Caco-2 (cell line): ENCODE results near the gene DTX3. TPM values are rescaled to one million over a fixed set of nuclear protein-coding genes. Genes with fewer than 3 reads are reported as not detected.
A peak's percentile ranks its signal among the peaks of the same experiment; 100 is the strongest.

Experiments
- BruUV-seq: library from RNA; stranded (reverse); fragments of 400-500 nt; replicated peaks from 2 replicates; lab custom pipeline; 2021; lab: Mats Ljungman, UMichigan
- CTCF ChIA-PET: fragments of 300-600 bp; sonication (Branson Sonifier 250); formaldehyde crosslinking; loops from one replicate; lab custom pipeline; 2022; ENCODE audit warnings: antibody characterized with exemption; lab: Charles Lee
- POLR2A ChIA-PET: fragments of 300-600 bp; sonication (Branson Sonifier 250); formaldehyde crosslinking; loops from one replicate; lab custom pipeline; 2022; ENCODE audit warnings: antibody characterized with exemption; lab: Charles Lee
- DNase-seq, 2 experiments: peaks; one replicate each; pipeline versions ENCODE4 v3.0.0 to v3.0.0-alpha.2; 2020 to 2022
- H3K27me3 ChIP-seq: replicated peaks from 2 replicates; pipeline ENCODE4 v1.6.0; 2011; ENCODE audit warnings: low read length; ENCODE audit not compliant: control insufficient read depth, insufficient read depth
- H3K36me3 ChIP-seq: 2 replicates; pipeline ENCODE4 v1.5.1; 2011; ENCODE audit warnings: low read length; ENCODE audit not compliant: control insufficient read depth, insufficient read depth
- H3K4me1 ChIP-seq: fragments of 250-450 bp; sonication (Bioruptor Pico); 2 replicates; pipeline ENCODE4 v1.5.1; 2020; ENCODE audit warnings: mild to moderate bottlenecking
- H3K4me3 ChIP-seq: 2 replicates; pipeline ENCODE4 v1.5.1; 2011; ENCODE audit warnings: low read depth, mild to moderate bottlenecking, control low read depth, low read length
- H3K9me3 ChIP-seq: fragments of 250-450 bp; sonication (Bioruptor Pico); 2 replicates; pipeline ENCODE4 v1.5.1; 2020; ENCODE audit warnings: mild to moderate bottlenecking, moderate library complexity
- H3K27ac Mint-ChIP-seq: one replicate; pipeline ENCODE4 v1.8.0; 2022; ENCODE audit warnings: mixed read lengths; ENCODE audit not compliant: unreplicated experiment
- H3K27me3 Mint-ChIP-seq: one replicate; pipeline ENCODE4 v1.8.0; 2022; ENCODE audit warnings: mixed read lengths; ENCODE audit not compliant: insufficient read depth, unreplicated experiment
- H3K36me3 Mint-ChIP-seq: one replicate; pipeline ENCODE4 v1.8.0; 2022; ENCODE audit warnings: mild to moderate bottlenecking, mixed read lengths; ENCODE audit not compliant: insufficient read depth, unreplicated experiment
- H3K4me1 Mint-ChIP-seq: one replicate; pipeline ENCODE4 v1.8.0; 2022; ENCODE audit warnings: low read depth, mixed read lengths; ENCODE audit not compliant: unreplicated experiment
- H3K4me3 Mint-ChIP-seq: one replicate; pipeline ENCODE4 v1.8.0; 2022; ENCODE audit warnings: mild to moderate bottlenecking, moderate library complexity, mixed read lengths; ENCODE audit not compliant: unreplicated experiment
- H3K9me3 Mint-ChIP-seq: one replicate; pipeline ENCODE4 v1.8.0; 2022; ENCODE audit warnings: mixed read lengths; ENCODE audit not compliant: unreplicated experiment
- intact Hi-C: fragments of 100-400 bp; cut with micrococcal nuclease; formaldehyde crosslinking; loops from one replicate; pipeline ENCODE4 v1.10.0; 2022; ENCODE audit not compliant: unreplicated experiment
- total RNA-seq: library from RNA; stranded (reverse); gene quantifications from 2 replicates; pipeline ENCODE4 v1.2.3, GENCODE V29; 2022
- TF ChIP-seq, protein P1 (sequence below), 2 experiments: fragments of 200-600 bp in 1 of 2; IDR thresholded peaks; 1 replicate in 1 of 2; 2 replicates in 1 of 2; pipeline versions ENCODE4 v1.5.1 to v1.8.0; 2011 to 2022; ENCODE audit warnings: antibody characterized with exemption in 1 of 2, control low read depth in 1 of 2, inconsistent platforms in 1 of 2, low read depth in 1 of 2, low read length in 1 of 2, mild to moderate bottlenecking in 1 of 2, moderate library complexity in 1 of 2; ENCODE audit not compliant: insufficient read depth in 1 of 2, severe bottlenecking in 1 of 2, unreplicated experiment in 1 of 2

DTX3 gene
- total RNA-seq, 1 experiment from 2014 or later = 20.4 TPM

DNA sequence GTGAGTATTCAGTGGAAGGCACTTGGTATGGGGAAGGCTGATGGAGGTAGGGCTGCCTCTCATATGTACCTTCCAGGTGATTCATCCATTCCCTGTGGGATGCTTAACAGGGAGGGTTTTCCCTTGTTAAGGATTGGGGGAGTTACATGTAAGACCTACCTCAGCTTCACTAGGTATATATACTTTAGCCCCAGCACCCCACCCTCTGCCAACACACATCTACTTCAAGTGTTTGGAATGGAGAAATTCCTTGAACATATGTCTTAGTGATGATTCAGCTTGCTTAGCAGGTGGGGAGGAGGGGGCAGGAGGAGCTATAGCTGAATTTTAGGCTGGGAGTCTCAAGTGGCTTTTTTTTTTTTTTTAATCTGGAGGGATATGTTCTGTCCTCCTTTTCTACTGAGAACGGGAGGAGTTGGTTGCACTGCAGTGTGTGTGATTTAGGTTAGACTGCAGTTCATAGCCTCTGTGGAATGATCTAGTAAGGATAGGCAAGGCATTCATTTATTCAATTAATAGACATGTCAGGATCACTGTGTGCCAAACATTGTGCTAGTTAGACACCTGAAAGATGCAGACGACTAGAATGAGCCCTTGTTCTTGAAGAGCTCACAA is 12.0 kb upstream of the DTX3 start:
- H3K4me3 Mint-ChIP-seq = peak overlapping the region; percentile 90
- DNase-seq = no peak
- no peaks in the 10 kb centered on the region for H3K27me3 Mint-ChIP-seq
- BruUV-seq = no TSS peak
- H3K36me3 Mint-ChIP-seq = peaks cover 34% of the 10 kb centered on the region
- no peaks in the 10 kb centered on the region for H3K9me3 ChIP-seq
- peak overlapping the region; percentile 80; the same call in 1 of the 2 replicates for H3K4me3 ChIP-seq
- no peak overlapping the region for H3K27ac Mint-ChIP-seq
- CTCF ChIA-PET = interaction anchor here (1.3 to 1.8 kb wide), 3 partner anchors 10 to 11 kb away, joined by 6 to 12 read pairs (median 7); no protein-coding TSS in a partner anchor
- H3K9me3 Mint-ChIP-seq = no peaks in the 10 kb centered on the region
- intact Hi-C loops = no loop called here
- no peaks in the 10 kb centered on the region; the same call in 1 of the 2 replicates for H3K36me3 ChIP-seq
- POLR2A ChIA-PET = no interaction called here
- peaks cover 19% of the 10 kb centered on the region for H3K4me1 Mint-ChIP-seq
- no peaks in the 10 kb centered on the region for H3K27me3 ChIP-seq
- TF ChIP-seq, protein P1, sequence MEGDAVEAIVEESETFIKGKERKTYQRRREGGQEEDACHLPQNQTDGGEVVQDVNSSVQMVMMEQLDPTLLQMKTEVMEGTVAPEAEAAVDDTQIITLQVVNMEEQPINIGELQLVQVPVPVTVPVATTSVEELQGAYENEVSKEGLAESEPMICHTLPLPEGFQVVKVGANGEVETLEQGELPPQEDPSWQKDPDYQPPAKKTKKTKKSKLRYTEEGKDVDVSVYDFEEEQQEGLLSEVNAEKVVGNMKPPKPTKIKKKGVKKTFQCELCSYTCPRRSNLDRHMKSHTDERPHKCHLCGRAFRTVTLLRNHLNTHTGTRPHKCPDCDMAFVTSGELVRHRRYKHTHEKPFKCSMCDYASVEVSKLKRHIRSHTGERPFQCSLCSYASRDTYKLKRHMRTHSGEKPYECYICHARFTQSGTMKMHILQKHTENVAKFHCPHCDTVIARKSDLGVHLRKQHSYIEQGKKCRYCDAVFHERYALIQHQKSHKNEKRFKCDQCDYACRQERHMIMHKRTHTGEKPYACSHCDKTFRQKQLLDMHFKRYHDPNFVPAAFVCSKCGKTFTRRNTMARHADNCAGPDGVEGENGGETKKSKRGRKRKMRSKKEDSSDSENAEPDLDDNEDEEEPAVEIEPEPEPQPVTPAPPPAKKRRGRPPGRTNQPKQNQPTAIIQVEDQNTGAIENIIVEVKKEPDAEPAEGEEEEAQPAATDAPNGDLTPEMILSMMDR (IDR thresholded peaks at IDR 0.05; ENCODE audit: insufficient read depth in 1 of 2, low read depth in 1 of 2, low read length in 1 of 2, severe bottlenecking in 1 of 2, unreplicated experiment in 1 of 2) = no peak
- peaks cover 18% of the 10 kb centered on the region for H3K4me1 ChIP-seq

DNA sequence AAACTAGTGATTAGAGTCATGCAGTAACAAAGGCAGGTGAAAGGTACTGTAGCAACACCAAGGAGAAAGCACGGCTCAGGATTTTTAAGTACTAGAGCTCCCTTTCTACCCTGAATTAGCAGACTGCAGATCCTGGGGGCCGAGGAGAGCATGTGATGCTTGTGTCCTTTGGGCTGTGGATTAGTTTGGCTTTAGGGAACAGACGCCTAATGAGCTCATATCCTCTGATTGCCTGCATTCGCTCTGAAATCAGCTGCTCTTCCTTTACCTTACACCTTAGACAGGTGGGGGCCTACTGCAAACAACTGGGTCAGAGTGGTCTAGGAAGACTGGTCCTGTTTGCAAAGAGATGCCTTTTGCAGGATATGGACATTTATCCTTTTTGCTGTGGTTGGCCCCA is 11.4 kb upstream of the DTX3 start:
- DNase-seq = no peak
- no peaks in the 10 kb centered on the region for H3K9me3 Mint-ChIP-seq
- no peaks in the 10 kb centered on the region; the same call in 1 of the 2 replicates for H3K36me3 ChIP-seq
- ChIA-PET CTCF (interaction anchor here (1.8 kb wide), 1 partner anchor 10 kb away, joined by 12 read pairs; no protein-coding TSS in a partner anchor), POLR2A (no interaction called here)
- H3K36me3 Mint-ChIP-seq = peaks cover 39% of the 10 kb centered on the region
- no peaks in the 10 kb centered on the region for H3K9me3 ChIP-seq
- BruUV-seq = no TSS peak
- no peaks in the 10 kb centered on the region for H3K27me3 ChIP-seq
- no peaks in the 10 kb centered on the region for H3K27me3 Mint-ChIP-seq
- H3K4me1 Mint-ChIP-seq = peaks cover 19% of the 10 kb centered on the region
- TF ChIP-seq, protein P1 (IDR thresholded peaks at IDR 0.05; ENCODE audit: insufficient read depth in 1 of 2, low read depth in 1 of 2, low read length in 1 of 2, severe bottlenecking in 1 of 2, unreplicated experiment in 1 of 2) = no peak
- peaks cover 18% of the 10 kb centered on the region for H3K4me1 ChIP-seq
- H3K4me3 Mint-ChIP-seq = no peak overlapping the region
- intact Hi-C loops = no loop called here
- no peak overlapping the region for H3K4me3 ChIP-seq
- H3K27ac Mint-ChIP-seq = no peak overlapping the region

DNA sequence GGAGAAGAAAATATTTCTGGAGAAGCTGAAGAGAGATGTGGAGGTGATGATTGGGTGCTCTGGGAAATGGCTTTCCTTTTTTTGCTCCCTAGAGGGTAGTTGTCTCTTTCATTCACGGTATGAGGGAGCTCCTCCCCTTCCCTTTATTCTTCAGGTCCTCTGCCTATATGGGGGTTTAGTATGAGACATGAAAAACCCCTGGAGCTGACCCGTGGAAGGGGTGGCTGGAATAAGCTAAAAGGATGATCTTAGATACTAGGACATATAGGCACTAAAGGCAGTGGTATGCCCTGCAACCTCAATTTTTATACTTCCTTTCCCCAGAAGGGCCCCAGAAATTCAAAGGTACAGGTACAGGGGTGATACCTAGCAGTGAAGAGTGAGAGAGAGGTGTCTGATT is 4.2 kb upstream of the DTX3 start:
- no peaks in the 10 kb centered on the region for H3K9me3 ChIP-seq
- Mint-ChIP-seq H3K27ac (no peak overlapping the region), H3K4me1 (peaks cover 7% of the 10 kb centered on the region), H3K9me3 (no peaks in the 10 kb centered on the region), H3K27me3 (no peaks in the 10 kb centered on the region), H3K36me3 (peaks cover 43% of the 10 kb centered on the region), H3K4me3 (no peak overlapping the region)
- intact Hi-C loops = no loop called here
- no peaks in the 10 kb centered on the region for H3K27me3 ChIP-seq
- H3K4me3 ChIP-seq = no peak overlapping the region
- ChIA-PET POLR2A (no interaction called here), CTCF (interaction anchor here (1.9 kb wide), 1 partner anchor 17 kb away, joined by 5 read pairs; no protein-coding TSS in a partner anchor)
- H3K4me1 ChIP-seq = peaks cover 11% of the 10 kb centered on the region
- no TSS peak for BruUV-seq
- TF ChIP-seq, protein P1 (IDR thresholded peaks at IDR 0.05; ENCODE audit: insufficient read depth in 1 of 2, low read depth in 1 of 2, low read length in 1 of 2, severe bottlenecking in 1 of 2, unreplicated experiment in 1 of 2) = no peak
- H3K36me3 ChIP-seq = peaks cover 3% of the 10 kb centered on the region
- DNase-seq = no peak
